DND-41 (cell line): ENCODE data around the gene TMPRSS6.

Experiments used
- EZH2 ChIP-seq: IDR thresholded peaks from 3 replicates; pipeline ENCODE4 v1.6.1; 2012; ENCODE audit warnings: borderline replicate concordance, low read depth, mild to moderate bottlenecking, moderate library complexity, low read length, inconsistent platforms; ENCODE audit not compliant: severe bottlenecking
- TF ChIP-seq, protein P1 (sequence below): IDR thresholded peaks from 2 replicates; pipeline ENCODE4 v1.5.1; 2012; ENCODE audit warnings: borderline replicate concordance, low read length, moderate library complexity, mild to moderate bottlenecking; ENCODE audit not compliant: poor library complexity, severe bottlenecking; ENCODE audit errors: extremely low read depth

DNA sequence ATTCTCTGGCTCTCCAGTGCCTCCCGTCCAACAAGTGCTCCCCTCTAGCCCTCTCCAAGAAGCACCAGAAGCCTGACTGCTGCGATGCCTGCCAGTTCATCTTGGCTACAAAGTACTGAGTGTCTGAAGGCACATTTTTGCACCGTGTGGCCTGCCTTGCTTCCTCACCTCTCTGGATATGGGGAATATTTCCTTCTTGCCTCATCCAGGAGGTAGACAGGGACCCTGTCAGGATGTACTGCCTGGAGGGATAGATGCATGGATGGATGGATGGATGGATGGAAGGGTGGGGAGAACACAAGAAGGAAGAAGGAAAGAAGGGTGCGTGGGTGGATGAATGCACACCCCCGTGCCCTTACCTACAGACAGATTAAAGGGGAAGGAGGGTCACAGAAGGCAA is 30.4 kb downstream of the TMPRSS6 start:
- TF ChIP-seq EZH2: no peak
- TF ChIP-seq, protein P1, sequence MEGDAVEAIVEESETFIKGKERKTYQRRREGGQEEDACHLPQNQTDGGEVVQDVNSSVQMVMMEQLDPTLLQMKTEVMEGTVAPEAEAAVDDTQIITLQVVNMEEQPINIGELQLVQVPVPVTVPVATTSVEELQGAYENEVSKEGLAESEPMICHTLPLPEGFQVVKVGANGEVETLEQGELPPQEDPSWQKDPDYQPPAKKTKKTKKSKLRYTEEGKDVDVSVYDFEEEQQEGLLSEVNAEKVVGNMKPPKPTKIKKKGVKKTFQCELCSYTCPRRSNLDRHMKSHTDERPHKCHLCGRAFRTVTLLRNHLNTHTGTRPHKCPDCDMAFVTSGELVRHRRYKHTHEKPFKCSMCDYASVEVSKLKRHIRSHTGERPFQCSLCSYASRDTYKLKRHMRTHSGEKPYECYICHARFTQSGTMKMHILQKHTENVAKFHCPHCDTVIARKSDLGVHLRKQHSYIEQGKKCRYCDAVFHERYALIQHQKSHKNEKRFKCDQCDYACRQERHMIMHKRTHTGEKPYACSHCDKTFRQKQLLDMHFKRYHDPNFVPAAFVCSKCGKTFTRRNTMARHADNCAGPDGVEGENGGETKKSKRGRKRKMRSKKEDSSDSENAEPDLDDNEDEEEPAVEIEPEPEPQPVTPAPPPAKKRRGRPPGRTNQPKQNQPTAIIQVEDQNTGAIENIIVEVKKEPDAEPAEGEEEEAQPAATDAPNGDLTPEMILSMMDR: no peak
